ENCODE measurements around the gene UBE2G1. TPM values are rescaled to one million over a fixed set of nuclear protein-coding genes. Genes with fewer than 3 reads are reported as not detected.

Gene UBE2G1
- total and polyA plus RNA-seq, 8 donors: 4.3 to 29.3 (median 21.6) TPM

DNA sequence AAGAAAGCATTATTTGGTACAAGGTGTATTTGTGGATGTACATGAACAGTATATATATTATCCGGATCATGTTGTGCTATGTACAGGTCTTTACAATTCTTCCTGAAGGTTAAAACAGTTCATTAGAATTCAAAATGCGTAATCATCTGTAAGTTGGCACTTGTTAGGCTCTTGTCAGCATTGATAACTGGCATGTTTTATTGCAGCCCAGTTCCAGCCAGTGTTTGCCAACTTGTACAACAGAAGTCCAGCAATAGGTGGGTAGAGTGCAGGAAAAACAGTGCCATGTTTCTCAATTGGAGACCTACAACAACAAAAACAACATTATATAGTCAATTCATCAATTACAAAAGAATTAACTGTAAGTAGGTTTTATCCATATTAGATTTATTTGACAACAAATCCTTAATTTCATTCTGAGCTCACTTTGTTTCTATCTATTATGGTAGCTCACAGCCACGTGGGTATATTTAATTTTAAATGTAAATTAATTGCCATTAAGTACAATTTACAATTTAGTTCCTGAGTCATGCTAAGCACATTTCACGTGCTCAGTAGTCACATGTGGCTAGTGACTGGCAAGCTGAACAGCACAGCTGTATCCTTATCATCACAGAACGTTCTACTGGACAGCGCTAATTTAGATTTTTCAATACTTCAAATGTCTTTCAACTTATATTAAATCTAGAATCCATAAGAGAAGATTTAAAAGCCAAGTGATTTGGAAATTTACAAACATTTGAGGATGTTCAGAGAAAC is 94.1 kb downstream of the UBE2G1 start:
- 44 to 49% methylated on average over 6 of the region's 6 CpGs for WGBS, 2 donors
- no peak for FAIRE-seq

DNA sequence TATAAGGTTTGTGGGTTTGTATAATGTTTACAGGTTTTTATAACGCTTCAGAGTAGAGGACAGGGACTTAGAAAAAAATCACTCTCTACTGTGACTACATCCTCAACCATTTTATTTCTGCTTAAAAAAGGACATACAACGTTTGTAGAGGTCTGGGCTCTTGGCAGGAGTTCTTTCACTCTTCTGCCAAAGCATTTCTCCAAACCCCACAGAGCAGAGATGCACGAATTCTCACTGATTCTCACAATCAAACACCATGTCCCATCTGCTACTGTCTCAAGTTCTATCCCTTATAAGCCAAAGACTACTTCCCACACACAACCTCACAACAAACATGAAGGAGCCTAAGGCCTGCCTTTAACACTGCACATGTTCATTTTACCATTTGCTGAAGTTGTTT is 95.7 kb downstream of the UBE2G1 start:
- intact Hi-C loops (cut with DNase I): no loop called here
- no peak overlapping the region for H3K4me3 ChIP-seq
- DNase-seq: no peak
- H3K27me3 ChIP-seq: no peaks in the 10 kb centered on the region
- no peaks in the 10 kb centered on the region for H3K36me3 ChIP-seq
- no peak overlapping the region for H3K27ac ChIP-seq
- no peak for FAIRE-seq
- TF ChIP-seq, protein P1, sequence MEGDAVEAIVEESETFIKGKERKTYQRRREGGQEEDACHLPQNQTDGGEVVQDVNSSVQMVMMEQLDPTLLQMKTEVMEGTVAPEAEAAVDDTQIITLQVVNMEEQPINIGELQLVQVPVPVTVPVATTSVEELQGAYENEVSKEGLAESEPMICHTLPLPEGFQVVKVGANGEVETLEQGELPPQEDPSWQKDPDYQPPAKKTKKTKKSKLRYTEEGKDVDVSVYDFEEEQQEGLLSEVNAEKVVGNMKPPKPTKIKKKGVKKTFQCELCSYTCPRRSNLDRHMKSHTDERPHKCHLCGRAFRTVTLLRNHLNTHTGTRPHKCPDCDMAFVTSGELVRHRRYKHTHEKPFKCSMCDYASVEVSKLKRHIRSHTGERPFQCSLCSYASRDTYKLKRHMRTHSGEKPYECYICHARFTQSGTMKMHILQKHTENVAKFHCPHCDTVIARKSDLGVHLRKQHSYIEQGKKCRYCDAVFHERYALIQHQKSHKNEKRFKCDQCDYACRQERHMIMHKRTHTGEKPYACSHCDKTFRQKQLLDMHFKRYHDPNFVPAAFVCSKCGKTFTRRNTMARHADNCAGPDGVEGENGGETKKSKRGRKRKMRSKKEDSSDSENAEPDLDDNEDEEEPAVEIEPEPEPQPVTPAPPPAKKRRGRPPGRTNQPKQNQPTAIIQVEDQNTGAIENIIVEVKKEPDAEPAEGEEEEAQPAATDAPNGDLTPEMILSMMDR (IDR thresholded peaks at IDR 0.05): no peak
- peaks cover 0 to 11% (median 0%) of the 10 kb centered on the region in 3 donors for H3K4me1 ChIP-seq
- no peaks in the 10 kb centered on the region for H3K9me3 ChIP-seq
- WGBS, 2 donors: 73 to 75% methylated on average over 3 of the region's 3 CpGs
- ATAC-seq: no peak

More for the DNA sequence above, 94.1 kb downstream of the UBE2G1 start:
- intact Hi-C loops (cut with DNase I): no loop called here
- H3K27me3 ChIP-seq: no peaks in the 10 kb centered on the region
- H3K27ac ChIP-seq: no peak overlapping the region
- H3K36me3 ChIP-seq: no peaks in the 10 kb centered on the region
- DNase-seq (no peak), ATAC-seq (peak; percentile 48 to 76 (median 60))
- no peaks in the 10 kb centered on the region for H3K9me3 ChIP-seq
- H3K4me3 ChIP-seq: no peak overlapping the region
- peaks cover 0 to 11% (median 0%) of the 10 kb centered on the region in 3 donors for H3K4me1 ChIP-seq
- TF ChIP-seq, protein P1 (IDR thresholded peaks at IDR 0.05): no peak

DNA sequence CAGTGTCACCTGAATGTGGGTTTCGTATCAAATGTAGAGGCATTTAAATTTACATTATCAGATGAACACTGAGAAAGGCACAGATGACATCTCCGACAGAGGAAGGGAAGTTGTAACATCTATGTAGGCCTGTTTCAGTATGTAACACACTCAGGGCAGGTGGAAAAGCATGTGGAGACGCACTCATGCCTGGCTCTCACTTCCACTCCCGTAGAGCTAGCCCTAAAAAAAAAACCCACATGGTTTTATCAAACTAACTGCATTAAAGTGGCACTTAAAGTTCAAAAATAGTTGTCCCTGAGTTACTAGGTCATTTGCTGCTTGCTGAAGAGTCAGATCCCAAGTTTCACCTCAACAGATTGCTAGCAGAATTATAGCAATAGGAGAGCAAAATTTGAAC is 96.6 kb downstream of the UBE2G1 start:
- no peaks in the 10 kb centered on the region for H3K9me3 ChIP-seq
- FAIRE-seq (no peak), ATAC-seq (no peak), DNase-seq (no peak)
- peaks cover 0 to 11% (median 0%) of the 10 kb centered on the region in 3 donors for H3K4me1 ChIP-seq
- H3K36me3 ChIP-seq: no peaks in the 10 kb centered on the region
- no peak overlapping the region for H3K4me3 ChIP-seq
- H3K27me3 ChIP-seq: no peaks in the 10 kb centered on the region
- 88 to 95% methylated on average over 4 of the region's 4 CpGs for WGBS, 2 donors
- intact Hi-C loops (cut with DNase I): no loop called here
- no peak overlapping the region for H3K27ac ChIP-seq
- TF ChIP-seq, protein P1 (IDR thresholded peaks at IDR 0.05): no peak

DNA sequence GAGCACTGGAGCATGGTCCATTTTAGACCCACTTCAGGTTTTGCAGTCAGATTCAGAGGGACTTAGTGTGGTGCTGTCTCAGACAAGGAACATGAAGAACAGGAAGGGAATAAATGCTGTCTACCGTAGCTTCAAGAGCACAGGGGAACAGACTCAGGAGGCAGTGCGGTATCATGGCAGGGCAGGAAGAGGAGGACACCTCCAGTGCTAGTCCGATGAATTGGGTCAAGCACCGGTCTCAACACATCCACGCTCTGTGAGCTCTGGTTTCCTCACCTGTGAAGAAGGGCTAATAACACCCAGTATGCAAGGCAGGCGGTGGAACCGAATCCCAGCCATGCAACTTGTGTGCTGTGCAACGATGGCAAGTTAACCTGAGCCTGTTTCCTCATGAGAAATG is 99.1 kb downstream of the UBE2G1 start:
- H3K36me3 ChIP-seq: no peaks in the 10 kb centered on the region
- intact Hi-C loops (cut with DNase I): no loop called here
- no peak for ATAC-seq

More for the DNA sequence above, 99.1 kb downstream of the UBE2G1 start:
- no peak for DNase-seq
- FAIRE-seq: no peak
- peaks cover 0 to 11% (median 5%) of the 10 kb centered on the region in 3 donors for H3K4me1 ChIP-seq
- no peaks in the 10 kb centered on the region for H3K27me3 ChIP-seq
- TF ChIP-seq, protein P1 (IDR thresholded peaks at IDR 0.05): no peak
- H3K4me3 ChIP-seq: no peak overlapping the region
- WGBS, 2 donors: 94 to 97% methylated on average over 8 of the region's 8 CpGs
- H3K27ac ChIP-seq: no peak overlapping the region
- no peaks in the 10 kb centered on the region for H3K9me3 ChIP-seq

All from pancreas (tissue), 10 donors.